Uterus (tissue), 4 donors: ENCODE measurements around the gene NIT2. TPM values are rescaled to one million over a fixed set of nuclear protein-coding genes. Genes with fewer than 3 reads are reported as not detected.

Source experiments
- DNase-seq, 2 donors: peaks; one replicate each; pipeline ENCODE4 v3.0.0-alpha.2; 2019 to 2020
- H3K27ac ChIP-seq, 2 donors: fragments of 200-600 bp; sonication (generic); 1 replicate in 1 of 2; 2 replicates in 1 of 2; pipeline ENCODE4 v1.5.1; 2016 to 2018
- H3K27me3 ChIP-seq, 2 donors: fragments of 200-600 bp; sonication (generic); one replicate each; pipeline ENCODE4 v1.5.1; 2018 to 2019; ENCODE audit warnings: control low read depth in 1 of 2
- H3K36me3 ChIP-seq, 2 donors: fragments of 200-600 bp; sonication (generic); one replicate each; pipeline ENCODE4 v1.5.1; 2019; ENCODE audit warnings: control low read depth in 1 of 2
- H3K4me1 ChIP-seq, 2 donors: fragments of 200-600 bp; sonication (generic); one replicate each; pipeline ENCODE4 v1.5.1; 2018 to 2019; ENCODE audit warnings: control low read depth in 1 of 2
- H3K4me3 ChIP-seq, 2 donors: fragments of 200-600 bp; sonication (generic); 1 replicate in 1 of 2; 2 replicates in 1 of 2; pipeline ENCODE4 v1.5.1; 2018 to 2019; ENCODE audit warnings: mild to moderate bottlenecking in 1 of 2
- H3K9me3 ChIP-seq, 2 donors: fragments of 200-600 bp; sonication (generic); one replicate each; pipeline ENCODE4 v1.5.1; 2019; ENCODE audit warnings: control low read depth in 1 of 2
- CTCF ChIP-seq, 4 experiments: fragments of 200-600 bp in 2 of 4; fragments of 450-650 bp in 2 of 4; sonication (generic) in 2 of 4; IDR thresholded peaks; one replicate each; pipeline ENCODE4 v1.5.1; 2016 to 2019; ENCODE audit warnings: antibody characterized with exemption in 4 of 4, mild to moderate bottlenecking in 2 of 4, moderate library complexity in 1 of 4
- POLR2A ChIP-seq, 2 donors: fragments of 450-650 bp; IDR thresholded peaks; one replicate each; pipeline ENCODE4 v1.6.1; 2016; ENCODE audit warnings: antibody characterized with exemption in 2 of 2, mild to moderate bottlenecking in 1 of 2, moderate library complexity in 1 of 2
- intact Hi-C: fragments of 100-400 bp; cut with DNase I; formaldehyde crosslinking; loops from one replicate; pipeline ENCODE4 v1.15.1; 2023; ENCODE audit warnings: low total_unique reads
- total RNA-seq, 4 donors: library from RNA; depleted of rRNA in 3 of 4; stranded (reverse); fragments of >200 nt in 3 of 4; gene quantifications; one replicate each; pipeline versions ENCODE4 v1.1.0 to v1.2.4, GENCODE V29; 2014 to 2023
- donor health status: DM: yes; HTN: yes; CAD: no.

The NIT2 gene
- total RNA-seq, 4 donors from 2014 or later: 12.4 to 39.0 (median 19.2) TPM

- intact Hi-C loops: no loop called here
- Histone ChIP-seq H3K27ac (no peak overlapping the region), H3K4me3 (no peak overlapping the region), H3K9me3 (no peaks in the 10 kb centered on the region), H3K4me1 (no peaks in the 10 kb centered on the region), H3K36me3 (no peaks in the 10 kb centered on the region), H3K27me3 (no peaks in the 10 kb centered on the region)
- no peak for DNase-seq
- no peak for TF ChIP-seq CTCF (IDR thresholded peaks at IDR 0.05)
- no peak for TF ChIP-seq POLR2A (IDR thresholded peaks at IDR 0.05)
Observed at GRCh38 chr3:100361897-100362296, 27.3 kb downstream of the NIT2 start.

GRCh38 chr3:100364421-100364820, 29.9 kb downstream of the NIT2 start:
- intact Hi-C loops: no loop called here
- no peaks in the 10 kb centered on the region for H3K4me1 ChIP-seq
- no peaks in the 10 kb centered on the region for H3K27me3 ChIP-seq
- DNase-seq: no peak
- H3K4me3 ChIP-seq: no peak overlapping the region
- H3K9me3 ChIP-seq: no peaks in the 10 kb centered on the region
- H3K36me3 ChIP-seq: no peaks in the 10 kb centered on the region
- TF ChIP-seq POLR2A (IDR thresholded peaks at IDR 0.05): no peak
- no peak overlapping the region for H3K27ac ChIP-seq

GRCh38 chr3:100366424-100366823, 31.9 kb downstream of the NIT2 start:
- H3K36me3 ChIP-seq: no peaks in the 10 kb centered on the region
- intact Hi-C loops: no loop called here
- no peak for DNase-seq
- no peaks in the 10 kb centered on the region for H3K27me3 ChIP-seq
- H3K4me3 ChIP-seq: no peak overlapping the region
- H3K9me3 ChIP-seq: no peaks in the 10 kb centered on the region
- no peak for TF ChIP-seq CTCF (IDR thresholded peaks at IDR 0.05)
- TF ChIP-seq POLR2A (IDR thresholded peaks at IDR 0.05): no peak
- H3K4me1 ChIP-seq: no peaks in the 10 kb centered on the region
- no peak overlapping the region for H3K27ac ChIP-seq

GRCh38 chr3:100368441-100368840, 33.9 kb downstream of the NIT2 start:
- intact Hi-C loops: no loop called here
- TF ChIP-seq CTCF (IDR thresholded peaks at IDR 0.05): no peak
- no peak for TF ChIP-seq POLR2A (IDR thresholded peaks at IDR 0.05)
- DNase-seq: no peak
- no peaks in the 10 kb centered on the region for H3K36me3 ChIP-seq
- H3K27ac ChIP-seq: no peak overlapping the region
- H3K4me3 ChIP-seq: no peak overlapping the region
- H3K9me3 ChIP-seq: no peaks in the 10 kb centered on the region
- H3K4me1 ChIP-seq: no peaks in the 10 kb centered on the region
- H3K27me3 ChIP-seq: no peaks in the 10 kb centered on the region

GRCh38 chr3:100370756-100371155, 36.2 kb downstream of the NIT2 start:
- no peak for DNase-seq
- Histone ChIP-seq H3K4me1 (no peaks in the 10 kb centered on the region), H3K4me3 (no peak overlapping the region), H3K9me3 (no peaks in the 10 kb centered on the region), H3K27me3 (no peaks in the 10 kb centered on the region), H3K27ac (no peak overlapping the region), H3K36me3 (no peaks in the 10 kb centered on the region)
- TF ChIP-seq CTCF (IDR thresholded peaks at IDR 0.05) (no peak), POLR2A (IDR thresholded peaks at IDR 0.05) (no peak)
- intact Hi-C loops: no loop called here

GRCh38 chr3:100374521-100374920, 40.0 kb downstream of the NIT2 start:
- intact Hi-C loops: no loop called here
- Histone ChIP-seq H3K4me1 (no peaks in the 10 kb centered on the region), H3K4me3 (no peak overlapping the region), H3K9me3 (no peaks in the 10 kb centered on the region), H3K27me3 (no peaks in the 10 kb centered on the region), H3K36me3 (no peaks in the 10 kb centered on the region), H3K27ac (no peak overlapping the region)
- no peak for DNase-seq
- no peak for TF ChIP-seq CTCF (IDR thresholded peaks at IDR 0.05)
- TF ChIP-seq POLR2A (IDR thresholded peaks at IDR 0.05): no peak
